ENCODE results near the gene ZBTB7A.
A peak's percentile ranks its signal among the peaks of the same experiment; 100 is the strongest.

The ZBTB7A gene

GRCh38 chr19:4067396-4068046, 822 bp upstream of the ZBTB7A start:
- DNase-seq: no peak

GRCh38 chr19:4066176-4066606, 508 bp downstream of the ZBTB7A start:
- no peak for DNase-seq

GRCh38 chr19:4065430-4066175, 1.1 kb downstream of the ZBTB7A start:
- DNase-seq: peak; percentile 99

- no peak for DNase-seq
Measured at GRCh38 chr19:4064496-4065260, 2.0 kb downstream of the ZBTB7A start.

GRCh38 chr19:4064149-4064495, 2.6 kb downstream of the ZBTB7A start:
- no peak for DNase-seq

- DNase-seq: no peak
Measured at GRCh38 chr19:4063369-4064148, 3.1 kb downstream of the ZBTB7A start.

GRCh38 chr19:4062419-4063368, 4.0 kb downstream of the ZBTB7A start:
- DNase-seq: no peak

- peak; percentile 13 for DNase-seq
Measured at GRCh38 chr19:4061683-4062418, 4.8 kb downstream of the ZBTB7A start.

- no peak for DNase-seq
Measured at GRCh38 chr19:4061178-4061682, 5.5 kb downstream of the ZBTB7A start.

GRCh38 chr19:4060621-4061177, 6.0 kb downstream of the ZBTB7A start:
- DNase-seq: no peak

- DNase-seq: peak; percentile 51
Measured at GRCh38 chr19:4059891-4060620, 6.6 kb downstream of the ZBTB7A start.

- DNase-seq: no peak
Measured at GRCh38 chr19:4059453-4059871, 7.2 kb downstream of the ZBTB7A start.

- no peak for DNase-seq
Measured at GRCh38 chr19:4058693-4059452, 7.8 kb downstream of the ZBTB7A start.

GRCh38 chr19:4057931-4058692, 8.6 kb downstream of the ZBTB7A start:
- peak; percentile 94 for DNase-seq

- DNase-seq: no peak
Measured at GRCh38 chr19:4055209-4055552, 11.5 kb downstream of the ZBTB7A start.

GRCh38 chr19:4054441-4055208, 12.1 kb downstream of the ZBTB7A start:
- DNase-seq: no peak
